Neural cell (in vitro differentiated cells): Measurements from ENCODE around the gene WDR75. TPM values are rescaled to one million over a fixed set of nuclear protein-coding genes. Genes with fewer than 3 reads are reported as not detected.

Source experiments
- H2AFZ ChIP-seq: fragments of 200-600, 300-800 bp; sonication (generic), shearing (Covaris generic); 2 replicates; pipeline ENCODE4 v1.6.0; 2014; ENCODE audit warnings: low read depth, mild to moderate bottlenecking, antibody characterized with exemption, low read length, moderate library complexity
- H3F3A ChIP-seq: fragments of 200-600 bp; shearing (Covaris generic); 2 replicates; pipeline ENCODE4 v1.6.1; 2016; ENCODE audit warnings: mild to moderate bottlenecking, moderate library complexity, mixed read lengths, antibody characterized with exemption, low read length; ENCODE audit not compliant: insufficient read depth, poor library complexity, severe bottlenecking
- H3K27ac ChIP-seq: fragments of 200-600, 300-800 bp; sonication (generic), shearing (Covaris generic); 2 replicates; pipeline ENCODE4 v1.5.1; 2014; ENCODE audit warnings: mild to moderate bottlenecking, low read length, moderate library complexity
- H3K27me3 ChIP-seq: fragments of 300-800, 200-600 bp; sonication (generic), shearing (Covaris generic); 2 replicates; pipeline ENCODE4 v1.6.0; 2014; ENCODE audit warnings: mild to moderate bottlenecking, low read depth, low read length, moderate library complexity; ENCODE audit not compliant: insufficient read depth
- H3K36me3 ChIP-seq: fragments of 300-800, 200-600 bp; sonication (generic), shearing (Covaris generic); 2 replicates; pipeline ENCODE4 v1.5.1; 2014; ENCODE audit warnings: mild to moderate bottlenecking, antibody characterized with exemption, low read length, moderate library complexity; ENCODE audit not compliant: insufficient read depth
- H3K4me2 ChIP-seq: fragments of 300-800, 200-600 bp; sonication (generic), shearing (Covaris generic); 2 replicates; pipeline ENCODE4 v1.6.0; 2014; ENCODE audit warnings: mild to moderate bottlenecking, low read length
- H3K4me3 ChIP-seq: fragments of 300-800, 200-600 bp; sonication (generic), shearing (Covaris generic); 2 replicates; pipeline ENCODE4 v1.5.1; 2014; ENCODE audit warnings: mild to moderate bottlenecking, low read length, moderate library complexity
- H3K79me2 ChIP-seq: fragments of 200-600 bp; shearing (Covaris generic); replicated peaks from 2 replicates; pipeline ENCODE4 v1.6.0; 2014; ENCODE audit warnings: mild to moderate bottlenecking, low read length, moderate library complexity; ENCODE audit not compliant: insufficient read depth
- H3K9ac ChIP-seq: fragments of 300-800, 200-600 bp; sonication (generic), shearing (Covaris generic); 2 replicates; pipeline ENCODE4 v1.6.1; 2016; ENCODE audit warnings: mild to moderate bottlenecking, low read length, mixed read lengths
- H3K9me2 ChIP-seq: fragments of 200-600 bp; shearing (Covaris generic); 2 replicates; pipeline ENCODE4 v1.6.1; 2016; ENCODE audit warnings: mild to moderate bottlenecking, low read length, mixed read lengths; ENCODE audit not compliant: insufficient read depth
- H3K9me3 ChIP-seq: fragments of 200-600, 300-800 bp; sonication (generic), shearing (Covaris generic); 2 replicates; pipeline ENCODE4 v1.6.1; 2016; ENCODE audit warnings: mild to moderate bottlenecking, mixed run types, low read length, moderate library complexity, mixed read lengths
- H4K20me1 ChIP-seq: fragments of 200-600 bp; shearing (Covaris generic); 2 replicates; pipeline ENCODE4 v1.6.1; 2016; ENCODE audit warnings: mild to moderate bottlenecking, mixed run types; ENCODE audit not compliant: insufficient read depth
- CTCF ChIP-seq: fragments of 450-650 bp; IDR thresholded peaks from 2 replicates; pipeline ENCODE4 v1.5.1; 2014; ENCODE audit warnings: antibody characterized with exemption, mild to moderate bottlenecking, moderate library complexity; ENCODE audit not compliant: poor library complexity, severe bottlenecking
- EP300 ChIP-seq: fragments of 450-650 bp; conservative IDR thresholded peaks from 2 replicates; pipeline ENCODE4 v1.6.1; 2014; ENCODE audit warnings: antibody characterized with exemption, mild to moderate bottlenecking, moderate library complexity; ENCODE audit not compliant: poor library complexity, severe bottlenecking
- EZH2 ChIP-seq: fragments of 200-600, 300-800 bp; shearing (Covaris generic), sonication (generic); IDR thresholded peaks from 2 replicates; pipeline ENCODE4 v1.6.1; 2014; ENCODE audit warnings: antibody characterized with exemption, low read length, borderline replicate concordance, mild to moderate bottlenecking; ENCODE audit not compliant: insufficient read depth, poor library complexity, severe bottlenecking
- MXI1 ChIP-seq: fragments of 450-650 bp; conservative IDR thresholded peaks from 2 replicates; pipeline ENCODE4 v1.6.1; 2014; ENCODE audit warnings: antibody characterized with exemption, mild to moderate bottlenecking; ENCODE audit not compliant: poor library complexity, severe bottlenecking
- POLR2AphosphoS5 ChIP-seq: IDR thresholded peaks from 2 replicates; pipeline ENCODE4 v1.6.1; 2012
- RAD21 ChIP-seq: fragments of 450-650 bp; conservative IDR thresholded peaks from 2 replicates; pipeline ENCODE4 v1.6.1; 2014; ENCODE audit warnings: antibody characterized with exemption, mild to moderate bottlenecking, moderate library complexity
- REST ChIP-seq: IDR thresholded peaks from 2 replicates; pipeline ENCODE4 v1.6.1; 2012; ENCODE audit warnings: borderline replicate concordance
- SMC3 ChIP-seq: fragments of 450-650 bp; conservative IDR thresholded peaks from 2 replicates; pipeline ENCODE4 v1.6.1; 2014; ENCODE audit warnings: antibody characterized with exemption, mild to moderate bottlenecking, moderate library complexity; ENCODE audit not compliant: poor library complexity
- TAF1 ChIP-seq: IDR thresholded peaks from 2 replicates; pipeline ENCODE4 v1.6.1; 2012; ENCODE audit warnings: low read depth
- polyA plus RNA-seq: library from polyadenylated mRNA; depleted of rRNA; stranded (reverse); fragments of >200 nt; gene quantifications from 2 replicates; pipeline ENCODE4 v1.2.3, GENCODE V29; 2014

WDR75 gene
- polyA plus RNA-seq, 1 donor from 2014 or later, result 62.5 TPM

- Histone ChIP-seq H3K4me2 (no peak overlapping the region), H3F3A (no peaks in the 10 kb centered on the region), H3K9ac (no peak overlapping the region), H3K9me3 (no peaks in the 10 kb centered on the region), H3K9me2 (no peaks in the 10 kb centered on the region), H3K4me3 (no peak overlapping the region), H3K36me3 (no peaks in the 10 kb centered on the region), H3K27ac (no peak overlapping the region), H2AFZ (no peak overlapping the region), H3K79me2 (no peaks in the 10 kb centered on the region), H4K20me1 (no peaks in the 10 kb centered on the region), H3K27me3 (no peaks in the 10 kb centered on the region)
- TF ChIP-seq TAF1 (no peak), MXI1 (no peak), EZH2 (no peak), POLR2AphosphoS5 (no peak), SMC3 (no peak), EP300 (no peak)
Observed at GRCh38 chr2:189517847-189518535, 76.7 kb downstream of the WDR75 start.

GRCh38 chr2:189519631-189520387 is 78.5 kb downstream of the WDR75 start:
- TF ChIP-seq EP300 (no peak), CTCF (no peak), SMC3 (no peak), POLR2AphosphoS5 (no peak), RAD21 (no peak), TAF1 (no peak), MXI1 (no peak), REST (no peak), EZH2 (no peak)
- no peak overlapping the region for H3K9ac ChIP-seq
- no peaks in the 10 kb centered on the region for H3K9me3 ChIP-seq
- no peak overlapping the region for H3K4me3 ChIP-seq
- no peaks in the 10 kb centered on the region for H3K9me2 ChIP-seq
- no peak overlapping the region for H3K4me2 ChIP-seq
- H4K20me1 ChIP-seq, result no peaks in the 10 kb centered on the region
- H3K27me3 ChIP-seq, result no peaks in the 10 kb centered on the region
- H3K36me3 ChIP-seq, result no peaks in the 10 kb centered on the region
- H3K27ac ChIP-seq, result no peak overlapping the region
- H3F3A ChIP-seq, result no peaks in the 10 kb centered on the region
- H2AFZ ChIP-seq, result no peak overlapping the region
- H3K79me2 ChIP-seq, result no peaks in the 10 kb centered on the region
